Right renal cortex interstitium (tissue), 3 donors: ENCODE measurements around the gene INTS2. TPM values are rescaled to one million over a fixed set of nuclear protein-coding genes. Genes with fewer than 3 reads are reported as not detected.
"Not testable (repeated sequence)": the region's sequence is repeated elsewhere in the genome, so short reads cannot be mapped to it uniquely, and the experiment has no call there.

Experiments
- DNase-seq, 3 donors: peaks; one replicate each; pipeline ENCODE4 v3.0.0-alpha.2; 2013; ENCODE audit warnings: low read depth in 3 of 3, low spot score in 2 of 3
- polyA plus RNA-seq, 3 donors: library from polyadenylated mRNA; unstranded; fragments of 120-200 nt; gene quantifications; one replicate each; pipeline ENCODE4 v1.2.1, GENCODE V29; 2013; ENCODE audit not compliant: insufficient read length in 3 of 3

The INTS2 gene
- 10 to 100 TPM; 11.7 to 13.6 (median 12.3) TPM for polyA plus RNA-seq

- DNase-seq, result peak; percentile 87 to 92 (median 90)
These were observed at the start of gene INTS2 for GRCh38 chr17:61927208-61928100. Gene INTS2, minus strand, starts transcription at chr17:61927982. Its CDS starts 1,338 bp downstream, at chr17:61926644.

GRCh38 chr17:61974115-61974514, 46.3 kb upstream of the INTS2 start:
- no peak for DNase-seq

- no peak for DNase-seq
These were observed 44.5 kb upstream of the INTS2 start for GRCh38 chr17:61972311-61972710.

- DNase-seq, result no peak
These were observed 42.2 kb upstream of the INTS2 start for GRCh38 chr17:61970030-61970429.

GRCh38 chr17:61968757-61969156, 41.0 kb upstream of the INTS2 start:
- no peak for DNase-seq

- no peak for DNase-seq
These were observed 39.9 kb upstream of the INTS2 start for GRCh38 chr17:61967729-61968128.

GRCh38 chr17:61966191-61966590, 38.4 kb upstream of the INTS2 start:
- no peak for DNase-seq

- no peak for DNase-seq
These were observed 27.8 kb upstream of the INTS2 start for GRCh38 chr17:61955619-61956018.

- DNase-seq, result no peak
These were observed 19.7 kb upstream of the INTS2 start for GRCh38 chr17:61947367-61948078.

GRCh38 chr17:61946359-61946758, 18.6 kb upstream of the INTS2 start:
- DNase-seq, result no peak

- no peak for DNase-seq
These were observed 15.3 kb upstream of the INTS2 start for GRCh38 chr17:61943117-61943516.

- no peak for DNase-seq
These were observed 14.3 kb upstream of the INTS2 start for GRCh38 chr17:61942085-61942484.

GRCh38 chr17:61928101-61928436, 287 bp upstream of the INTS2 start:
- DNase-seq, result no peak

GRCh38 chr17:61926826-61927207, 965 bp downstream of the INTS2 start:
- peak in 1 of 3 donors; percentile 1 for DNase-seq

- not testable (repeated sequence) for DNase-seq
These were observed 12.6 kb downstream of the INTS2 start for GRCh38 chr17:61915162-61915561.

GRCh38 chr17:61908292-61909037, 19.3 kb downstream of the INTS2 start:
- no peak for DNase-seq

- DNase-seq, result no peak
These were observed 20.4 kb downstream of the INTS2 start for GRCh38 chr17:61907361-61907760.

GRCh38 chr17:61904094-61904710, 23.6 kb downstream of the INTS2 start:
- no peak for DNase-seq

- DNase-seq, result no peak
These were observed 24.5 kb downstream of the INTS2 start for GRCh38 chr17:61903251-61903650.

- DNase-seq, result no peak
These were observed 30.1 kb downstream of the INTS2 start for GRCh38 chr17:61897548-61898180.
